Prostate gland (tissue), 2 donors: Measurements from ENCODE around the gene ITFG1.
"Not testable (repeated sequence)": the region's sequence is repeated elsewhere in the genome, so short reads cannot be mapped to it uniquely, and the experiment has no call there.

Experiments used
- CTCF ChIP-seq, 4 experiments: fragments of 200-600 bp in 2 of 4; fragments of 450-650 bp in 2 of 4; sonication (generic) in 2 of 4; IDR thresholded peaks; 1 replicate in 3 of 4; 2 replicates in 1 of 4; pipeline ENCODE4 v1.5.1; 2016 to 2019; ENCODE audit warnings: antibody characterized with exemption in 4 of 4, mild to moderate bottlenecking in 2 of 4, moderate library complexity in 2 of 4
- POLR2A ChIP-seq: fragments of 450-650 bp; IDR thresholded peaks from one replicate; pipeline ENCODE4 v1.6.1; 2016; ENCODE audit warnings: antibody characterized with exemption, mild to moderate bottlenecking

- not testable (repeated sequence) for TF ChIP-seq POLR2A; CTCF (IDR thresholded peaks at IDR 0.05)
Observed at GRCh38 chr16:47330562-47330961, 130.3 kb downstream of the ITFG1 start.
